Activated CD8-positive, alpha-beta T cell treated with anti-CD3 and anti-CD28 coated beads for 36 hours (primary cell): ENCODE results near the gene ITCH. TPM values are rescaled to one million over a fixed set of nuclear protein-coding genes. Genes with fewer than 3 reads are reported as not detected.
"Not testable (repeated sequence)": the region's sequence is repeated elsewhere in the genome, so short reads cannot be mapped to it uniquely, and the experiment has no call there.

ENCODE experiments used
- ATAC-seq: fragments of 200-7000 bp; cut with Tn5 transposase; one replicate; pipeline ENCODE4 v1.10.0; 2021; ENCODE audit warnings: mild to moderate bottlenecking, moderate library complexity
- CTCF ChIA-PET: fragments of 350-600 bp; sonication (Branson Sonifier 250); formaldehyde crosslinking; loops from one replicate; lab custom pipeline; 2021; ENCODE audit warnings: antibody characterized with exemption; lab: Charles Lee
- POLR2A ChIA-PET: fragments of 350-600 bp; sonication (Branson Sonifier 250); formaldehyde crosslinking; loops from one replicate; lab custom pipeline; 2021; ENCODE audit warnings: antibody characterized with exemption; lab: Charles Lee
- DNase-seq: peaks from one replicate; pipeline ENCODE4 v3.0.0-alpha.2; 2020
- H3K27ac Mint-ChIP-seq: one replicate; pipeline ENCODE4 v1.8.0; 2021; ENCODE audit warnings: mild to moderate bottlenecking, mixed read lengths
- H3K27me3 Mint-ChIP-seq: one replicate; pipeline ENCODE4 v1.8.0; 2021; ENCODE audit warnings: mixed read lengths
- H3K36me3 Mint-ChIP-seq: one replicate; pipeline ENCODE4 v1.8.0; 2021; ENCODE audit warnings: low read depth, mixed read lengths
- H3K4me1 Mint-ChIP-seq: one replicate; pipeline ENCODE4 v1.8.0; 2021; ENCODE audit warnings: low read depth, mixed read lengths
- H3K4me3 Mint-ChIP-seq: one replicate; pipeline ENCODE4 v1.8.0; 2021; ENCODE audit warnings: mild to moderate bottlenecking, moderate library complexity, mixed read lengths
- H3K9me3 Mint-ChIP-seq: one replicate; pipeline ENCODE4 v1.8.0; 2021; ENCODE audit warnings: mixed read lengths
- intact Hi-C: fragments of 100-400 bp; cut with micrococcal nuclease; formaldehyde crosslinking; loops from one replicate; pipeline ENCODE4 v1.10.0; 2022
- total RNA-seq, 2 experiments: library from RNA; stranded (reverse); gene quantifications; one replicate each; pipeline ENCODE4 v1.2.3, GENCODE V29; 2021
- TF ChIP-seq, protein P1 (sequence below): fragments of 200-600 bp; IDR thresholded peaks from one replicate; pipeline ENCODE4 v1.8.0; 2022; ENCODE audit warnings: antibody characterized with exemption, mild to moderate bottlenecking

ITCH gene
- total RNA-seq, 2 experiments from 2014 or later = 46.0 to 51.8 TPM

DNA sequence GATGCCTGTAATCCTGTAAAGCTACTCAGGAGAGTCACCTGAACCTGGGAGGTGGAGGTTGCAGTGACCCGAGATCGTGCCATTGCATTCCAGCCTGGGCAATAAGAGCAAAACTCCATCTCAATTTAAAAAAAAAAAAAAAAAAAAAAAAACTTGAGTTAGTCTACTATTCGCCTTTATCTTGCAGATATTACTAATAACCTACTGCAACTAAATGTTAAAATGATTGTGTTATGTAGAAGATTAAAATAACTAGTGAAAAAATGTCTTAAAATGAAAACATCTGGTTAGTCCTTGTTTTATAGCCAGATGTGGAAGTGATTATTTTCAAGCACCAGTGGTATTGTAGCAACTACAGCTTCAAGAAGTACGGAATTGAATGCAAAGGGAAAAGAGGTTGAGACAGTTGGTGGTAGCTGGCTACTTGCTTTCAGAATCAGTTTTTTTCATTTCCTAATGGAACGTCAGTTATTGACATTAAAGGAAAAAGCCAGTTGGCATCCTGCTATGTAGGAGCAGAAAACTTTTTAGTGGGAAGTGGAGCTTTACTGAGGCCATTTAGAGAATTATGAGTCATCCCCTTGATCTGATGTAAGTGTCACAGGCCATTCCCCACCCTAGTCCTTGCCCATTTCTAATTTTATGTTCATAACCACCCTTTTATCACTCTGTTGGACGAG, 109.3 kb downstream of the ITCH start:
- TF ChIP-seq, protein P1, sequence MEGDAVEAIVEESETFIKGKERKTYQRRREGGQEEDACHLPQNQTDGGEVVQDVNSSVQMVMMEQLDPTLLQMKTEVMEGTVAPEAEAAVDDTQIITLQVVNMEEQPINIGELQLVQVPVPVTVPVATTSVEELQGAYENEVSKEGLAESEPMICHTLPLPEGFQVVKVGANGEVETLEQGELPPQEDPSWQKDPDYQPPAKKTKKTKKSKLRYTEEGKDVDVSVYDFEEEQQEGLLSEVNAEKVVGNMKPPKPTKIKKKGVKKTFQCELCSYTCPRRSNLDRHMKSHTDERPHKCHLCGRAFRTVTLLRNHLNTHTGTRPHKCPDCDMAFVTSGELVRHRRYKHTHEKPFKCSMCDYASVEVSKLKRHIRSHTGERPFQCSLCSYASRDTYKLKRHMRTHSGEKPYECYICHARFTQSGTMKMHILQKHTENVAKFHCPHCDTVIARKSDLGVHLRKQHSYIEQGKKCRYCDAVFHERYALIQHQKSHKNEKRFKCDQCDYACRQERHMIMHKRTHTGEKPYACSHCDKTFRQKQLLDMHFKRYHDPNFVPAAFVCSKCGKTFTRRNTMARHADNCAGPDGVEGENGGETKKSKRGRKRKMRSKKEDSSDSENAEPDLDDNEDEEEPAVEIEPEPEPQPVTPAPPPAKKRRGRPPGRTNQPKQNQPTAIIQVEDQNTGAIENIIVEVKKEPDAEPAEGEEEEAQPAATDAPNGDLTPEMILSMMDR = no peak
- Mint-ChIP-seq H3K9me3 (no peaks in the 10 kb centered on the region), H3K27ac (no peak overlapping the region), H3K27me3 (no peaks in the 10 kb centered on the region), H3K4me3 (no peak overlapping the region), H3K36me3 (peaks cover 29% of the 10 kb centered on the region), H3K4me1 (peaks cover 15% of the 10 kb centered on the region)
- ATAC-seq (no peak), DNase-seq (no peak)
- intact Hi-C loops = loop anchor here (2.0 kb wide), 1 partner anchor 160 kb away; no protein-coding TSS in a partner anchor
- POLR2A ChIA-PET = no interaction called here
- CTCF ChIA-PET = interaction anchor here (0.6 to 2.2 kb wide), 4 partner anchors 51 to 695 kb away, joined by 3 to 40 read pairs (median 4); no protein-coding TSS in a partner anchor

DNA sequence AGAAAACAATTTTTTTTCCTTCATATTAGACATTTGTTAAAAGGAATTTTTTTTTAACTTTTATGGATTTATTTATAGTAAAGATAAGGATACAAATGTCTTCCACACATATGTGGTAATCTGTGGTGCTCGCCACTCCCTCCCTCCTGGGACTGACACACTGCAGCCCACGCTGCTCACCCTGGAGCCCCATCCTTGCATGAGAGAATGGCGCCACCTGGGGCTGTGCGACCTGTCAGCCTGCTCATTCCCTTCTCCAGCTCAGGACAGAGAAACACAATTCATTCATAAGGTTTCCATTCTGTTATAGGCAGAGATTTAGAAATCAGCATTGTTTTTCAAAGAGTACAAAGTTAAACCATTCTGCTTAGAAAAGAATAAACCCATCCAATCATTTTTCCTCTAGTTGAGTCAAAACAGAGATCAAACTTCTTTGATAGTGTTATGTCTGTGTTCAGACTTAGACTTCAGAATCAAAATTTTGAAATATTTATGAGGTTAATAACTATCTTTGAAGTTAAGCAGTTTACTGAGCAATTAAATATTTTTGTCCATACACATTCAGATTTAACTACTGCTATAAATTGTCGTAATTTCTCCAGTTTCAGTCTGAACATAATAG, 110.3 kb downstream of the ITCH start:
- Mint-ChIP-seq H3K27ac (no peak overlapping the region), H3K27me3 (no peaks in the 10 kb centered on the region), H3K9me3 (no peaks in the 10 kb centered on the region), H3K36me3 (peaks cover 29% of the 10 kb centered on the region), H3K4me1 (peaks cover 15% of the 10 kb centered on the region), H3K4me3 (no peak overlapping the region)
- intact Hi-C loops = loop anchor here (2.0 kb wide), 1 partner anchor 161 kb away; no protein-coding TSS in a partner anchor
- CTCF ChIA-PET = interaction anchor here (0.6 to 2.2 kb wide), 3 partner anchors 156 to 199 kb away, joined by 3 to 40 read pairs (median 4); no protein-coding TSS in a partner anchor
- peak; percentile 67 for ATAC-seq
- TF ChIP-seq, protein P1 = peak; percentile 38
- peak; percentile 66 for DNase-seq
- POLR2A ChIA-PET = no interaction called here

DNA sequence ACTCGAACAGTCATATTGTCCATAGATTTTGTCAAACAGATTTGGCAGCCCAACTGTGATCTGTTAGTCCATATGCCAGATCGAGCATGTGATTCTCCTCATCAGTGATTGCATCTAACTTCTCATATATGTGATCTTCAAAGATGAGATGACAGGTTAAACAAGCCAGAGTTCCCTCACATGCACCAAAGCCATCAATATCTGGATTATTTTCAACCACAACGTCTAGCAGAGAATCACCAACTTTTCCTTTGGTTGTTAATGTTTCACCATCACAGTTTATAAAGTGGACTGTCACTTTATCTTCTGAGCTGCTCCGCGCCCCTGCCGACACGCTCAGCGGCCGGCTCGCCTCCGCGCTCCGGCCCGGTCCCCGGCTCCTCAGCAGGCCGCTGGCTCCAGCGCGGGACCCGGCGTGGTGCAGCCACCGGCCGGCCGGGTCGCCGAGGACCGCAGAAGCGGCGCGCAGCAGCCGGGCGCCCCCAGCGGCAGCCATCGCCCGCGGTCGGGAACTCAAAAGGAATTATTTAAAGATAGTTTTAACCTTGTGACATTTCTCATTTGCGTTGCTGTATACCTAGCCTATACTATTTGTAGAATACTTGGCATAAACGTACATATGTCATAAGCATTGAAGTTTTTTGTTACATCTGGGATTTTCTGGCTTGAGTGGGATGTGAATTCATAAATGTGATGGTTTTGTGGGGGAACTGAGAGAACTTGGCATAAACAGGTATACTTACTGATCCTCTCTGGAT, 113.1 kb downstream of the ITCH start:
- ATAC-seq (peak; percentile 61), DNase-seq (peak; percentile 54)
- H3K27me3 Mint-ChIP-seq = no peaks in the 10 kb centered on the region
- H3K4me1 Mint-ChIP-seq = peaks cover 15% of the 10 kb centered on the region
- TF ChIP-seq, protein P1 = peak; percentile 51
- H3K9me3 Mint-ChIP-seq = no peaks in the 10 kb centered on the region
- ChIA-PET POLR2A (interaction anchor here (0.6 kb wide), 1 partner anchor 30 kb away, joined by 3 read pairs; no protein-coding TSS in a partner anchor), CTCF (interaction anchor here (0.6 to 4.0 kb wide), 6 partner anchors 9 to 278 kb away, joined by 3 to 39 read pairs (median 3); partner anchors contain the start of gene DYNLRB1)
- H3K36me3 Mint-ChIP-seq = peaks cover 39% of the 10 kb centered on the region
- intact Hi-C loops = no loop called here
- no peak overlapping the region for H3K4me3 Mint-ChIP-seq
- no peak overlapping the region for H3K27ac Mint-ChIP-seq

DNA sequence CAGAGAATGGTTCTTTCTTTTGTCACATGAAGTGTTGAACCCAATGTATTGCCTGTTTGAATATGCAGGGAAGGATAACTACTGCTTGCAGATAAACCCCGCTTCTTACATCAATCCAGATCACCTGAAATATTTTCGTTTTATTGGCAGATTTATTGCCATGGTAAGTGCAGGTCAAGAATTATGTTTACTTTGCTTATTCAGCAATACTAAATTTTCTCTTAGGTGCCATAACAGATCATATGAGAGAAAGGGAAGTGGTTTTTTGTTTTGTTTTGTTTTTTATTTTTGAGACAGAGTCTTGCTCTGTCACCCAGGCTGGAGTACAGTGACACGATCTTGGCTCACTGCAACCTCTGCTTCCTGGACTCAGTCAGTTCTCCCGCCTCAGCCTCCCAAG, 116.6 kb downstream of the ITCH start:
- no peak overlapping the region for H3K27ac Mint-ChIP-seq
- TF ChIP-seq, protein P1 = no peak
- CTCF ChIA-PET = interaction anchor here (2.4 kb wide), 1 partner anchor 167 kb away, joined by 8 read pairs; no protein-coding TSS in a partner anchor
- H3K9me3 Mint-ChIP-seq = peaks cover 6% of the 10 kb centered on the region
- H3K27me3 Mint-ChIP-seq = no peaks in the 10 kb centered on the region
- peaks cover 10% of the 10 kb centered on the region for H3K4me1 Mint-ChIP-seq
- peaks cover 56% of the 10 kb centered on the region for H3K36me3 Mint-ChIP-seq
- POLR2A ChIA-PET = no interaction called here
- ATAC-seq (no peak), DNase-seq (no peak)
- no peak overlapping the region for H3K4me3 Mint-ChIP-seq
- intact Hi-C loops = no loop called here

DNA sequence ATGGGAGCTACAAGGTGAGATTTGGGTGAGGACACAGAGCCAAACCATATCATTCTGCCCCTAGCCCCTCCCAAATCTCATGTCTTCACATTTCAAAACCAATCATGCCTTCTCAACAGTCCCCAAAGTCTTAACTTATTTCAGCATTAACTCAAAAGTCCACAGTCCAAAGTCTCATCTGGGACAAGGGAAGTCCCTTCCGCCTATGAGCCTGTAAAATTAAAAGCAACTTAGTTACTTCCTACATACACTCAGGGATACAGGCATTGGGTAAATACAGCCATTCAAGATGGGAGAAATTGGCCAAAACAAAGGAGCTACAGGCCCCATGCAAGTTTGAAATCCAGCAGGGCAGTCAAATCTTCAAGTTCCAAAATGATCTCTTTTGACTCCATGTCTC, 119.1 kb downstream of the ITCH start:
- H3K36me3 Mint-ChIP-seq = peaks cover 43% of the 10 kb centered on the region
- H3K4me1 Mint-ChIP-seq, H3K27ac Mint-ChIP-seq, DNase-seq, H3K9me3 Mint-ChIP-seq, H3K4me3 Mint-ChIP-seq, H3K27me3 Mint-ChIP-seq, POLR2A ChIA-PET, ATAC-seq, intact Hi-C loops: not testable (repeated sequence)
- CTCF ChIA-PET = interaction anchor here (0.9 to 4.2 kb wide), 3 partner anchors 34 to 170 kb away, joined by 3 to 21 read pairs (median 4); partner anchors contain the start of gene DYNLRB1

DNA sequence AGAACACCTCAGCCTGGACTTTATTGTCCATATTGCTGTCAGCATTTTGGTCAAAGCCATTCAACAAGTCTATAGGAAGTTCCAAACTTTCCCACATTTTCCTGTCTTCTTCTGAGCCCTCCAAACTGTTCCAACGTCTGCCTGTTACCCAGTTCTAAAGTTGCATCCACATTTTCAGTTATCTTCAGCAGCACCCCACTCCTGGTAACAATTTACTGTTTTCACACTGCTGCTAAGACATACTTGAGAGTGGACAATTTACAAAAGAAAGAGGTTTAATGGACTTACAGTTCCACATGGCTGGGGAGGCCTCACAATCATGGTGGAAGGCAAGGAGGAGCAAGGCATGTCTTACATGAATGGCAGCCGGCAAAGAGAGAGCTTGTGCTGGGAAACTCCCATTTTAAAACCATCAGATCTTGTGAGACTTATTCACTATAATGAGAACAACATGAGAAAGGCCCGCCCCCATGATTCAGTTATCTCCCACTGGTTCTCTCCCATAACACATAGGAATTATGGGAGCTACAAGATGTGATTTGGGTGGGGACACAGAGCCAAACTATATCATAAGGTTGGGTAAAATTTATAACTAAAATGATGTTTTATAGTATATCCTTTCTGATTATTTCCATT, 120.6 kb downstream of the ITCH start:
- H3K27me3 Mint-ChIP-seq, ATAC-seq, H3K4me1 Mint-ChIP-seq, POLR2A ChIA-PET, H3K4me3 Mint-ChIP-seq, H3K9me3 Mint-ChIP-seq, H3K27ac Mint-ChIP-seq, DNase-seq, intact Hi-C loops: not testable (repeated sequence)
- H3K36me3 Mint-ChIP-seq = peaks cover 45% of the 10 kb centered on the region
- CTCF ChIA-PET = interaction anchor here (0.9 to 4.2 kb wide), 3 partner anchors 7 to 171 kb away, joined by 3 to 21 read pairs (median 8); no protein-coding TSS in a partner anchor
